ENCODE results near the gene PAK1. TPM values are rescaled to one million over a fixed set of nuclear protein-coding genes. Genes with fewer than 3 reads are reported as not detected.

PAK1 gene
- total and polyA plus RNA-seq, 9 of the 15 experiments (the other 6 are each of a cell fraction or from before 2014, with no cell fraction given): 0.52 to 11.7 (median 1.9) TPM

DNA sequence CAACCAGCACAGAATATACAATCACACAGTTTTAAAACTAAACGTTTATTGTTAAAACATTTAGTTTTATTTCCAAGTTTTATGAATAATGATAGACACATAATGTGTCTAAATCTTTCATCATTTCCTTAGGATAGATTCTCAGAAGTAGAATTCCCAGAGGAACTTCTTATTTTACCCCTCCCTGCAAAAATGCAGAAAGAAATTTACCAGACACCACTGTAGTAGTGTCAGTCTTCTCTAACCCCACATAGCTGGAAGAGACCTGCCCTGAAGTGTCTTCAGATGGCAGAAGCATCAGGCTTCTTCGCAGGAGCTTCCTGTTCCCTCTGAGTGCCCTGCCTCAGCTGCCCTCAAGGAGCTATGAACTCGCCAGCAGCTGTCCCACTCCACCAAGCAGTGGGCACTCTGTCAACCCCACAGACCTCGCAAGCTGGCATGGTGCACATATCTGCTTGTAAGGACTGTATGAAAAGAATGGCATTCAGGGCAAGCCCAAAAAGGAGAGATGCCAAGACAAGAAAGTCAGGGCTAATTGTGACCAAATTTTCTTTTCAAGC lies 28.5 kb upstream of the PAK1 start:
- Histone ChIP-seq H2AFZ (ENCODE audit: low read depth, low read length) (no peak overlapping the region), H3K4me3 (no peak overlapping the region), H3K36me3 (ENCODE audit: control insufficient read depth, insufficient read depth, low read length) (no peaks in the 10 kb centered on the region), H3K79me2 (ENCODE audit: control insufficient read depth, insufficient read depth, low read length) (no peaks in the 10 kb centered on the region), H3K27ac (ENCODE audit: extremely low read depth, low read depth, low read length) (no peak overlapping the region), H3K27me3 (ENCODE audit: control insufficient read depth in 2 of 2, insufficient read depth in 2 of 2, low read length in 2 of 2) (peaks cover 3 to 24% of the 10 kb centered on the region in 2 experiments; a peak in 4 of 5 replicates), H3K9me3 (replicated peaks; ENCODE audit: control insufficient read depth, insufficient read depth, low read depth, low read length) (no peaks in the 10 kb centered on the region), H3K9me1 (ENCODE audit: control insufficient read depth, insufficient read depth, low read length) (no peaks in the 10 kb centered on the region), H3K4me1 (replicated peaks in 1 of 2; ENCODE audit: control insufficient read depth in 2 of 2, insufficient read depth in 2 of 2, low read length in 2 of 2) (no peaks in the 10 kb centered on the region), H3K9ac (ENCODE audit: insufficient read depth in 1 of 2, low read depth in 2 of 2, low read length in 2 of 2) (no peak overlapping the region), H4K20me1 (replicated peaks; ENCODE audit: control insufficient read depth, insufficient read depth, low read length) (no peaks in the 10 kb centered on the region; the same call in 1 of the 2 replicates), H3K4me2 (ENCODE audit: insufficient read depth, low read length) (no peak overlapping the region)
- no peak for TF ChIP-seq KDM2B (CRISPR knock-in tag; IDR thresholded peaks at IDR 0.05)
- TF ChIP-seq, protein P1, sequence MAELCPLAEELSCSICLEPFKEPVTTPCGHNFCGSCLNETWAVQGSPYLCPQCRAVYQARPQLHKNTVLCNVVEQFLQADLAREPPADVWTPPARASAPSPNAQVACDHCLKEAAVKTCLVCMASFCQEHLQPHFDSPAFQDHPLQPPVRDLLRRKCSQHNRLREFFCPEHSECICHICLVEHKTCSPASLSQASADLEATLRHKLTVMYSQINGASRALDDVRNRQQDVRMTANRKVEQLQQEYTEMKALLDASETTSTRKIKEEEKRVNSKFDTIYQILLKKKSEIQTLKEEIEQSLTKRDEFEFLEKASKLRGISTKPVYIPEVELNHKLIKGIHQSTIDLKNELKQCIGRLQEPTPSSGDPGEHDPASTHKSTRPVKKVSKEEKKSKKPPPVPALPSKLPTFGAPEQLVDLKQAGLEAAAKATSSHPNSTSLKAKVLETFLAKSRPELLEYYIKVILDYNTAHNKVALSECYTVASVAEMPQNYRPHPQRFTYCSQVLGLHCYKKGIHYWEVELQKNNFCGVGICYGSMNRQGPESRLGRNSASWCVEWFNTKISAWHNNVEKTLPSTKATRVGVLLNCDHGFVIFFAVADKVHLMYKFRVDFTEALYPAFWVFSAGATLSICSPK (IDR thresholded peaks at IDR 0.05; ENCODE audit: borderline replicate concordance): no peak
- TF ChIP-seq KHSRP (IDR thresholded peaks at IDR 0.05): no peak
- no peak for TF ChIP-seq SNIP1 (IDR thresholded peaks at IDR 0.05; ENCODE audit: low read depth)
- no peak for TF ChIP-seq HDAC3 (IDR thresholded peaks at IDR 0.05; ENCODE audit: borderline replicate concordance, partially characterized antibody)
- TF ChIP-seq CAMTA2 (CRISPR knock-in tag; conservative IDR thresholded peaks at IDR 0.05): no peak
- TF ChIP-seq NFE2 (IDR thresholded peaks at IDR 0.05; ENCODE audit: low read depth): no peak
- TF ChIP-seq MCM2 (IDR thresholded peaks at IDR 0.05; ENCODE audit: low read depth): no peak
- TF ChIP-seq SMARCA4 (IDR thresholded peaks at IDR 0.05): no peak
- no peak for TF ChIP-seq ZFP36 (IDR thresholded peaks at IDR 0.05; ENCODE audit: low read depth, low read length, partially characterized antibody)
- no peak for TF ChIP-seq KLF13 (tag; IDR thresholded peaks at IDR 0.05; ENCODE audit: borderline replicate concordance, low read depth)
- TF ChIP-seq PHF20 (IDR thresholded peaks at IDR 0.05; ENCODE audit: partially characterized antibody): no peak
- TF ChIP-seq HMG20A (CRISPR knock-in tag; conservative IDR thresholded peaks at IDR 0.05): no peak
- TF ChIP-seq ZZZ3 (IDR thresholded peaks at IDR 0.05): no peak
- no peak for TF ChIP-seq EHMT2 (IDR thresholded peaks at IDR 0.05)
- no peak for ATAC-seq
- 2% methylated on average over 4 of the region's 4 CpGs for WGBS (ENCODE audit: insufficient coverage, low coverage, missing lambda C conversion rate)
- BruUV-seq (replicated peaks): no TSS peak
- in situ Hi-C loops (cut with MboI): no loop called here
- CTCF ChIA-PET (ENCODE audit: low intra/inter-chr PET ratio): no interaction called here
- no peak for FAIRE-seq
- POLR2A ChIA-PET: no interaction called here
- DNase-seq (ENCODE audit: extremely low read depth in 1 of 4, low spot score in 3 of 4): no peak
- intact Hi-C loops (cut with micrococcal nuclease): no loop called here
